NB4 (cell line): ENCODE measurements around the gene PLSCR3.

ENCODE experiments used
- MYC ChIP-seq: IDR thresholded peaks from 2 replicates; pipeline ENCODE4 v1.6.1; 2011; ENCODE audit warnings: low read depth, low read length
- POLR2A ChIP-seq: IDR thresholded peaks from 2 replicates; pipeline ENCODE4 v1.6.1; 2011; ENCODE audit warnings: mild to moderate bottlenecking; ENCODE audit not compliant: insufficient read length; ENCODE audit errors: extremely low read depth
- TF ChIP-seq, protein P1 (sequence below): IDR thresholded peaks from one replicate; pipeline ENCODE4 v1.5.1; 2012; ENCODE audit warnings: low read depth, low read length
- TF ChIP-seq, protein P2 (sequence below): IDR thresholded peaks from 2 replicates; pipeline ENCODE4 v1.6.1; 2011; ENCODE audit warnings: low read depth, low read length

DNA sequence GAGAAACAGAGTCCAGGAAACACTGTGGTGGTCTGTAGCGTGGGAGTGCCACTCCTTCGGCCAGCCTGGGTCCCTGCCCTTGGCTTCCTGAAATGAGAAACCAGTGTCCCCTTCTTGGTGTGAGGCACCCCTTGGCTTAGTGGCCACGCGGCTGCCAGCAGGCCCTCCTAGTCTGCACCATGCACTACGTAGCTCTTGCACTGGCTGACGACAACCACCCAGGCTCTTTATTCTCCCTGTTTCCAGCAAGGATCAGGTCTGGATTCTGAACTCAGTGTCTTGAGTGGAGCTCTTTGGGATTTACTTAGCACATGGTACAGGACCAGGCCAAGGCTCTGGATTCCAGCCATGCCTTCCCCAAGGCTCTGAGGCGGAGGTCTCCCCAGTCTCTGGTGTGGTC lies 33.2 kb upstream of the PLSCR3 start:
- TF ChIP-seq POLR2A: no peak
- TF ChIP-seq, protein P1, sequence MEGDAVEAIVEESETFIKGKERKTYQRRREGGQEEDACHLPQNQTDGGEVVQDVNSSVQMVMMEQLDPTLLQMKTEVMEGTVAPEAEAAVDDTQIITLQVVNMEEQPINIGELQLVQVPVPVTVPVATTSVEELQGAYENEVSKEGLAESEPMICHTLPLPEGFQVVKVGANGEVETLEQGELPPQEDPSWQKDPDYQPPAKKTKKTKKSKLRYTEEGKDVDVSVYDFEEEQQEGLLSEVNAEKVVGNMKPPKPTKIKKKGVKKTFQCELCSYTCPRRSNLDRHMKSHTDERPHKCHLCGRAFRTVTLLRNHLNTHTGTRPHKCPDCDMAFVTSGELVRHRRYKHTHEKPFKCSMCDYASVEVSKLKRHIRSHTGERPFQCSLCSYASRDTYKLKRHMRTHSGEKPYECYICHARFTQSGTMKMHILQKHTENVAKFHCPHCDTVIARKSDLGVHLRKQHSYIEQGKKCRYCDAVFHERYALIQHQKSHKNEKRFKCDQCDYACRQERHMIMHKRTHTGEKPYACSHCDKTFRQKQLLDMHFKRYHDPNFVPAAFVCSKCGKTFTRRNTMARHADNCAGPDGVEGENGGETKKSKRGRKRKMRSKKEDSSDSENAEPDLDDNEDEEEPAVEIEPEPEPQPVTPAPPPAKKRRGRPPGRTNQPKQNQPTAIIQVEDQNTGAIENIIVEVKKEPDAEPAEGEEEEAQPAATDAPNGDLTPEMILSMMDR: no peak
- TF ChIP-seq MYC: no peak
- TF ChIP-seq, protein P2, sequence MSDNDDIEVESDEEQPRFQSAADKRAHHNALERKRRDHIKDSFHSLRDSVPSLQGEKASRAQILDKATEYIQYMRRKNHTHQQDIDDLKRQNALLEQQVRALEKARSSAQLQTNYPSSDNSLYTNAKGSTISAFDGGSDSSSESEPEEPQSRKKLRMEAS: no peak
